GM12878 (cell line): ENCODE measurements around the gene ETV6.

Source experiments
- EGR1 ChIP-seq, 2 experiments: IDR thresholded peaks; 1 replicate in 1 of 2; 2 replicates in 1 of 2; pipeline ENCODE4 v1.6.1; 2011 to 2012; ENCODE audit warnings: low read depth in 2 of 2, low read length in 2 of 2, borderline replicate concordance in 1 of 2, mild to moderate bottlenecking in 1 of 2, moderate library complexity in 1 of 2
- RB1 ChIP-seq: fragments of 450-650 bp; formaldehyde crosslinking; IDR thresholded peaks from 2 replicates; pipeline ENCODE4 v1.6.1; 2017; ENCODE audit warnings: mild to moderate bottlenecking, borderline replicate concordance
- SPI1 ChIP-seq: IDR thresholded peaks from 2 replicates; pipeline ENCODE4 v1.6.1; 2011; ENCODE audit warnings: low read depth, mild to moderate bottlenecking, low read length, moderate library complexity, borderline replicate concordance; ENCODE audit not compliant: insufficient read depth
- TF ChIP-seq, protein P1 (sequence below): fragments of 450-650 bp; IDR thresholded peaks from 2 replicates; pipeline ENCODE4 v1.6.1; 2018; ENCODE audit warnings: borderline replicate concordance, mild to moderate bottlenecking; ENCODE audit not compliant: partially characterized antibody
- TF ChIP-seq, protein P2 (sequence below): IDR thresholded peaks from 2 replicates; pipeline ENCODE4 v1.6.1; 2012; ENCODE audit warnings: low read depth, low read length, improper control_type of control experiment
- TF ChIP-seq, protein P3 (sequence below), 3 experiments: IDR thresholded peaks in 2 of 3; conservative IDR thresholded peaks in 1 of 3; 2 replicates each; pipeline ENCODE4 v1.5.1; 2011; ENCODE audit warnings: low read depth in 3 of 3, low read length in 3 of 3, mild to moderate bottlenecking in 3 of 3, control low read depth in 2 of 3, moderate library complexity in 2 of 3, inconsistent platforms in 1 of 3, mixed read lengths in 1 of 3; ENCODE audit not compliant: control insufficient read depth in 2 of 3, insufficient read depth in 1 of 3; ENCODE audit errors: extremely low read depth in 1 of 3

DNA sequence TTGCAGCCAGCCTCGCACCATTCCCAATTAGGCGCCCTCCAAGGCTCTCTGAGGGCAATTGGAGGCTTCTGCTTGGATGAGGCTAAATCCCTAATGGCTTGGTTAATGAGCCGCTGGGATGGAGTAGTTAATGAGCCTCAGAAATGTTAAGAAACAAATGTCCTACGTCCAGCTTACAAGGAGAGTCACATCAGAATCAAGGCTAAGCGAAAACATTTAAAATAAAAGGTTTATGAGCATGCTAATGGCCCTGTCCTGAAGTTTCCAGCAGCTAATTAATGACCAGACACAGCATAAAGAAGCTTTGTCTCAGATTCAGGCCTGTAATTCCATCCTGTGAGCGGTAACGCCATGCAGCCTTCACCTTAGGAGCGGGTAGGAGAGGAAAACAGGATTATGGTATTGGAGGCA lies 220.6 kb downstream of the ETV6 start:
- TF ChIP-seq EGR1 (IDR thresholded peaks at IDR 0.05; ENCODE audit: borderline replicate concordance in 1 of 2, low read depth in 2 of 2, low read length in 2 of 2) (no peak), SPI1 (no peak), RB1 (no peak)
- TF ChIP-seq, protein P1, sequence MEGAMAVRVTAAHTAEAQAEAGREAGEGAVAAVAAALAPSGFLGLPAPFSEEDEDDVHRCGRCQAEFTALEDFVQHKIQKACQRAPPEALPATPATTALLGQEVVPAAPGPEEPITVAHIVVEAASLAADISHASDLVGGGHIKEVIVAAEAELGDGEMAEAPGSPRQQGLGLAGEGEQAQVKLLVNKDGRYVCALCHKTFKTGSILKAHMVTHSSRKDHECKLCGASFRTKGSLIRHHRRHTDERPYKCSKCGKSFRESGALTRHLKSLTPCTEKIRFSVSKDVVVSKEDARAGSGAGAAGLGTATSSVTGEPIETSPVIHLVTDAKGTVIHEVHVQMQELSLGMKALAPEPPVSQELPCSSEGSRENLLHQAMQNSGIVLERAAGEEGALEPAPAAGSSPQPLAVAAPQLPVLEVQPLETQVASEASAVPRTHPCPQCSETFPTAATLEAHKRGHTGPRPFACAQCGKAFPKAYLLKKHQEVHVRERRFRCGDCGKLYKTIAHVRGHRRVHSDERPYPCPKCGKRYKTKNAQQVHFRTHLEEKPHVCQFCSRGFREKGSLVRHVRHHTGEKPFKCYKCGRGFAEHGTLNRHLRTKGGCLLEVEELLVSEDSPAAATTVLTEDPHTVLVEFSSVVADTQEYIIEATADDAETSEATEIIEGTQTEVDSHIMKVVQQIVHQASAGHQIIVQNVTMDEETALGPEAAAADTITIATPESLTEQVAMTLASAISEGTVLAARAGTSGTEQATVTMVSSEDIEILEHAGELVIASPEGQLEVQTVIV = no peak
- TF ChIP-seq, protein P2, sequence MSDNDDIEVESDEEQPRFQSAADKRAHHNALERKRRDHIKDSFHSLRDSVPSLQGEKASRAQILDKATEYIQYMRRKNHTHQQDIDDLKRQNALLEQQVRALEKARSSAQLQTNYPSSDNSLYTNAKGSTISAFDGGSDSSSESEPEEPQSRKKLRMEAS = no peak
- TF ChIP-seq, protein P3, sequence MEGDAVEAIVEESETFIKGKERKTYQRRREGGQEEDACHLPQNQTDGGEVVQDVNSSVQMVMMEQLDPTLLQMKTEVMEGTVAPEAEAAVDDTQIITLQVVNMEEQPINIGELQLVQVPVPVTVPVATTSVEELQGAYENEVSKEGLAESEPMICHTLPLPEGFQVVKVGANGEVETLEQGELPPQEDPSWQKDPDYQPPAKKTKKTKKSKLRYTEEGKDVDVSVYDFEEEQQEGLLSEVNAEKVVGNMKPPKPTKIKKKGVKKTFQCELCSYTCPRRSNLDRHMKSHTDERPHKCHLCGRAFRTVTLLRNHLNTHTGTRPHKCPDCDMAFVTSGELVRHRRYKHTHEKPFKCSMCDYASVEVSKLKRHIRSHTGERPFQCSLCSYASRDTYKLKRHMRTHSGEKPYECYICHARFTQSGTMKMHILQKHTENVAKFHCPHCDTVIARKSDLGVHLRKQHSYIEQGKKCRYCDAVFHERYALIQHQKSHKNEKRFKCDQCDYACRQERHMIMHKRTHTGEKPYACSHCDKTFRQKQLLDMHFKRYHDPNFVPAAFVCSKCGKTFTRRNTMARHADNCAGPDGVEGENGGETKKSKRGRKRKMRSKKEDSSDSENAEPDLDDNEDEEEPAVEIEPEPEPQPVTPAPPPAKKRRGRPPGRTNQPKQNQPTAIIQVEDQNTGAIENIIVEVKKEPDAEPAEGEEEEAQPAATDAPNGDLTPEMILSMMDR (IDR thresholded peaks at IDR 0.05 in 2 of 3, conservative IDR thresholded peaks at IDR 0.05 in 1 of 3; ENCODE audit: control insufficient read depth in 2 of 3, extremely low read depth in 1 of 3, insufficient read depth in 1 of 3, low read depth in 3 of 3, low read length in 3 of 3) = no peak
